K562 (cell line): ENCODE data around the gene MAGEB2. TPM values are rescaled to one million over a fixed set of nuclear protein-coding genes. Genes with fewer than 3 reads are reported as not detected.

ENCODE experiments used
- CTCF ChIP-seq, 3 experiments: IDR thresholded peaks in 2 of 3; conservative IDR thresholded peaks in 1 of 3; 2 replicates each; pipeline ENCODE4 v1.5.1; 2011 to 2012; ENCODE audit warnings: low read length in 3 of 3, mild to moderate bottlenecking in 3 of 3, control low read depth in 2 of 3, improper control_type of control experiment in 1 of 3, inconsistent platforms in 1 of 3, low read depth in 1 of 3, mixed read lengths in 1 of 3, moderate library complexity in 1 of 3; ENCODE audit not compliant: insufficient read depth in 2 of 3
- E2F8 ChIP-seq: fragments of 450-650 bp; IDR thresholded peaks from 2 replicates; pipeline ENCODE4 v1.7.1; 2018; ENCODE audit warnings: mild to moderate bottlenecking, low read depth; ENCODE audit not compliant: partially characterized antibody
- ELF2 ChIP-seq: fragments of 250-450 bp; sonication (Bioruptor Pico); IDR thresholded peaks from 2 replicates; pipeline ENCODE4 v1.5.0; 2021; ENCODE audit warnings: mild to moderate bottlenecking
- EZH2 ChIP-seq: IDR thresholded peaks from 2 replicates; pipeline ENCODE4 v1.6.1; 2012; ENCODE audit warnings: low read depth, mild to moderate bottlenecking, inconsistent platforms, low read length, borderline replicate concordance
- FOXA3 ChIP-seq, 2 experiments: fragments of 450-650 bp in 1 of 2; sonication (generic) in 1 of 2; formaldehyde crosslinking; IDR thresholded peaks in 1 of 2; conservative IDR thresholded peaks in 1 of 2; 2 replicates each; pipeline versions ENCODE4 v1.4.0 to v1.8.0; 2020 to 2022; ENCODE audit warnings: mild to moderate bottlenecking in 2 of 2, missing genetic modification reagents in 1 of 2
- KLF6 ChIP-seq: fragments of 250-450 bp; sonication (Bioruptor Pico); IDR thresholded peaks from 2 replicates; pipeline ENCODE4 v1.4.0; 2020; ENCODE audit warnings: mild to moderate bottlenecking, moderate library complexity, borderline replicate concordance
- MCM2 ChIP-seq: fragments of 450-650 bp; IDR thresholded peaks from 2 replicates; pipeline ENCODE4 v1.6.1; 2017; ENCODE audit warnings: low read depth, mild to moderate bottlenecking
- MECOM ChIP-seq: fragments of 250-450 bp; sonication (Bioruptor Pico); IDR thresholded peaks from 2 replicates; pipeline ENCODE4 v1.8.0; 2022; ENCODE audit warnings: inconsistent platforms
- NCOR1 ChIP-seq: fragments of 450-650 bp; IDR thresholded peaks from 2 replicates; pipeline ENCODE4 v1.6.1; 2016; ENCODE audit warnings: mild to moderate bottlenecking, moderate library complexity
- NFYB ChIP-seq: IDR thresholded peaks from 2 replicates; pipeline ENCODE4 v1.6.1; 2011; ENCODE audit warnings: mild to moderate bottlenecking, moderate library complexity; ENCODE audit not compliant: insufficient read length; ENCODE audit errors: extremely low read depth
- PML ChIP-seq: IDR thresholded peaks from 2 replicates; pipeline ENCODE4 v1.6.1; 2012; ENCODE audit warnings: low read length, inconsistent platforms
- RCOR1 ChIP-seq, 2 experiments: IDR thresholded peaks; 2 replicates each; pipeline ENCODE4 v1.6.1; 2012; ENCODE audit warnings: low read depth in 2 of 2, low read length in 2 of 2, borderline replicate concordance in 1 of 2, improper control_type of control experiment in 1 of 2
- TCF15 ChIP-seq: fragments of 250-450 bp; sonication (Bioruptor Pico); IDR thresholded peaks from 2 replicates; pipeline ENCODE4 v1.8.0; 2022; ENCODE audit warnings: moderate library complexity, mild to moderate bottlenecking, inconsistent platforms
- THRB ChIP-seq: fragments of 450-650 bp; formaldehyde crosslinking; conservative IDR thresholded peaks from 2 replicates; pipeline ENCODE4 v1.4.0; 2022; ENCODE audit warnings: mild to moderate bottlenecking, missing genetic modification characterization
- TRIM28 ChIP-seq: fragments of 450-650 bp; IDR thresholded peaks from 2 replicates; pipeline ENCODE4 v1.6.1; 2017
- ZBTB12 ChIP-seq: fragments of 250-450 bp; sonication (Bioruptor Pico); IDR thresholded peaks from 2 replicates; pipeline ENCODE4 v1.4.0; 2020
- ZBTB17 ChIP-seq: fragments of 450-650 bp; formaldehyde crosslinking; IDR thresholded peaks from 2 replicates; pipeline ENCODE4 v1.4.0; 2020; ENCODE audit warnings: mild to moderate bottlenecking
- ZEB2 ChIP-seq: fragments of 450-650 bp; IDR thresholded peaks from 2 replicates; pipeline ENCODE4 v1.6.1; 2016
- ZNF316 ChIP-seq: fragments of 450-650 bp; IDR thresholded peaks from 2 replicates; pipeline ENCODE4 v1.6.1; 2016
- ZNF395 ChIP-seq: fragments of 200-800 bp; sonication (Bioruptor generic); IDR thresholded peaks from 2 replicates; pipeline ENCODE4 v1.6.1; 2017; ENCODE audit warnings: missing genetic modification characterization, missing compliant biosample characterization
- ZNF436 ChIP-seq: fragments of 250-450, 450-650 bp; sonication (Bioruptor Pico); formaldehyde crosslinking; IDR thresholded peaks from 2 replicates; pipeline ENCODE4 v1.7.0; 2020; ENCODE audit warnings: mild to moderate bottlenecking
- polyA plus RNA-seq, 8 experiments: library from polyadenylated mRNA; depleted of rRNA in 4 of 8; stranded (reverse) in 5 of 8; unstranded in 3 of 8; fragments of >200 nt; fragmentation: Nextera tagmentation in 2 of 8; fragmentation: Illumina TruSeq in 1 of 8; extraction: Ambion mirVana in 2 of 8; extraction: Trizol in 1 of 8; gene quantifications; 2 replicates each; pipeline versions ENCODE4 v1.2.1 to v1.2.3, GENCODE V29; 2011 to 2014; ENCODE audit warnings: inconsistent platforms in 1 of 8, missing spikeins in 1 of 8
- total RNA-seq, 7 experiments: library from RNA; depleted of rRNA in 6 of 7; stranded (reverse); fragments of >200 nt in 6 of 7; fragmentation: Illumina TruSeq in 2 of 7; extraction: Trizol in 2 of 7; gene quantifications; 2 replicates each; pipeline versions ENCODE4 v1.2.1 to v1.2.3, GENCODE V29; 2011 to 2021; ENCODE audit warnings: low replicate concordance in 1 of 7

The MAGEB2 gene
- total and polyA plus RNA-seq, 9 of the 15 experiments (the other 6 are each of a cell fraction or from before 2014, with no cell fraction given), result 21.6 to 277 (median 88.8) TPM

GRCh38 chrX:30217465-30217864 lies 2.1 kb downstream of the MAGEB2 start (continued):
- TF ChIP-seq ZNF316 (no peak), FOXA3 (CRISPR knock-in tag; conservative IDR thresholded peaks at IDR 0.05 in 1 of 2, IDR thresholded peaks at IDR 0.05 in 1 of 2) (no peak), CTCF (IDR thresholded peaks at IDR 0.05 in 2 of 3, conservative IDR thresholded peaks at IDR 0.05 in 1 of 3; ENCODE audit: insufficient read depth in 2 of 3, low read depth in 1 of 3, low read length in 3 of 3) (0 out of 6 replicates have a peak, but pooled peaks of 1 of the 3 experiments have one; percentile 1), RCOR1 (IDR thresholded peaks at IDR 0.05; ENCODE audit: borderline replicate concordance in 1 of 2, low read depth in 2 of 2, low read length in 2 of 2) (peak in 1 of 2 experiments; percentile 13; a peak in 1 of 4 replicates), ZNF395 (CRISPR knock-in tag) (no peak; the same call in 1 of the 2 replicates), NFYB (no peak), MECOM (CRISPR knock-in tag) (no peak), PML (peak; percentile 42; the same call in 1 of the 2 replicates), NCOR1 (peak; percentile 36), TCF15 (CRISPR knock-in tag) (no peak), THRB (CRISPR knock-in tag) (no peak), MCM2 (no peak), ZBTB17 (no peak), ZEB2 (no peak), KLF6 (no peak), ZBTB12 (CRISPR knock-in tag) (no peak), ELF2 (CRISPR knock-in tag) (no peak), E2F8 (no peak), EZH2 (no peak), ZNF436 (CRISPR knock-in tag) (no peak), TRIM28 (no peak)
